Fibroblast of lung (primary cell): Measurements from ENCODE around the gene LENG8.

Experiments
- CTCF ChIP-seq, 2 donors: IDR thresholded peaks in 1 of 2; conservative IDR thresholded peaks in 1 of 2; 1 replicate in 1 of 2; 2 replicates in 1 of 2; pipeline ENCODE4 v1.5.1; 2011 to 2012; ENCODE audit warnings: low read length in 2 of 2, control low read depth in 1 of 2, inconsistent platforms in 1 of 2, low read depth in 1 of 2, mild to moderate bottlenecking in 1 of 2
- EZH2 ChIP-seq: IDR thresholded peaks from 2 replicates; pipeline ENCODE4 v1.5.1; 2012; ENCODE audit warnings: low read length, control low read depth, mild to moderate bottlenecking; ENCODE audit errors: missing control alignments

- no peak for TF ChIP-seq CTCF (conservative IDR thresholded peaks at IDR 0.05 in 1 of 2, IDR thresholded peaks at IDR 0.05 in 1 of 2; ENCODE audit: low read depth in 1 of 2, low read length in 2 of 2)
- no peak for TF ChIP-seq EZH2
Measured at GRCh38 chr19:54405628-54406027, 43.4 kb upstream of the LENG8 start.
